OCI-LY1 (cell line): ENCODE data around the gene EIF3K.

Experiments used
- H2AFZ ChIP-seq: fragments of 200-600 bp; sonication (generic), shearing (Covaris generic); 2 replicates; pipeline ENCODE4 v1.6.0; 2014; ENCODE audit warnings: antibody characterized with exemption, mild to moderate bottlenecking, low read length
- H3F3A ChIP-seq: fragments of 200-600 bp; sonication (generic), shearing (Covaris generic); 2 replicates; pipeline ENCODE4 v1.6.0; 2014; ENCODE audit warnings: mild to moderate bottlenecking, antibody characterized with exemption, low read length, moderate library complexity; ENCODE audit not compliant: insufficient read depth
- H3K27ac ChIP-seq: fragments of 200-600 bp; sonication (generic); 2 replicates; pipeline ENCODE4 v1.5.1; 2014; ENCODE audit warnings: low read length, mixed run types, mild to moderate bottlenecking, low read depth; ENCODE audit not compliant: poor library complexity, severe bottlenecking
- H3K27me3 ChIP-seq: fragments of 200-600 bp; sonication (generic); 2 replicates; pipeline ENCODE4 v1.6.0; 2014; ENCODE audit warnings: antibody characterized with exemption, mild to moderate bottlenecking, low read length, moderate library complexity; ENCODE audit not compliant: insufficient read depth
- H3K36me3 ChIP-seq: fragments of 200-600 bp; sonication (generic); 2 replicates; pipeline ENCODE4 v1.6.1; 2014; ENCODE audit warnings: mild to moderate bottlenecking, antibody characterized with exemption, low read length, moderate library complexity, mixed read lengths; ENCODE audit not compliant: insufficient read depth
- H3K4me1 ChIP-seq: fragments of 200-600 bp; sonication (generic); 2 replicates; pipeline ENCODE4 v1.5.1; 2014; ENCODE audit warnings: mild to moderate bottlenecking, low read length, moderate library complexity; ENCODE audit not compliant: insufficient read depth, severe bottlenecking
- H3K4me2 ChIP-seq: fragments of 200-600 bp; sonication (generic), shearing (Covaris generic); 2 replicates; pipeline ENCODE4 v1.6.1; 2014; ENCODE audit warnings: low read length
- H3K4me3 ChIP-seq: fragments of 200-600 bp; sonication (generic); 2 replicates; pipeline ENCODE4 v1.5.1; 2014; ENCODE audit warnings: low read length, low read depth, mild to moderate bottlenecking, mixed read lengths; ENCODE audit not compliant: poor library complexity, severe bottlenecking
- H3K79me2 ChIP-seq: fragments of 200-600 bp; shearing (Covaris generic); 2 replicates; pipeline ENCODE4 v1.6.1; 2016; ENCODE audit warnings: mixed run types, low read length, mixed read lengths; ENCODE audit not compliant: insufficient read depth
- H3K9ac ChIP-seq: fragments of 200-600 bp; sonication (generic), shearing (Covaris generic); 2 replicates; pipeline ENCODE4 v1.6.1; 2014; ENCODE audit warnings: mild to moderate bottlenecking, low read length, mixed read lengths
- H3K9me2 ChIP-seq: fragments of 200-600 bp; sonication (generic), shearing (Covaris generic); 2 replicates; pipeline ENCODE4 v1.6.1; 2014; ENCODE audit warnings: low read depth, mild to moderate bottlenecking, low read length, mixed read lengths
- H3K9me3 ChIP-seq: fragments of 200-600 bp; shearing (Covaris generic); 2 replicates; pipeline ENCODE4 v1.6.1; 2014; ENCODE audit warnings: low read length, mixed read lengths
- H4K20me1 ChIP-seq: fragments of 200-600 bp; sonication (generic), shearing (Covaris generic); 2 replicates; pipeline ENCODE4 v1.6.0; 2016; ENCODE audit warnings: mild to moderate bottlenecking, low read length; ENCODE audit not compliant: insufficient read depth
- EZH2 ChIP-seq: fragments of 200-600 bp; sonication (generic), shearing (Covaris generic); IDR thresholded peaks from 2 replicates; pipeline ENCODE4 v1.8.0; 2017; ENCODE audit warnings: borderline replicate concordance, mixed run types, mild to moderate bottlenecking, antibody characterized with exemption, low read length, moderate library complexity, mixed read lengths
- TF ChIP-seq, protein P1 (sequence below): fragments of 200-600 bp; sonication (generic), shearing (Covaris generic); IDR thresholded peaks from 2 replicates; pipeline ENCODE4 v1.5.1; 2017; ENCODE audit warnings: mild to moderate bottlenecking, antibody characterized with exemption, low read length, moderate library complexity, mixed read lengths

EIF3K gene

DNA sequence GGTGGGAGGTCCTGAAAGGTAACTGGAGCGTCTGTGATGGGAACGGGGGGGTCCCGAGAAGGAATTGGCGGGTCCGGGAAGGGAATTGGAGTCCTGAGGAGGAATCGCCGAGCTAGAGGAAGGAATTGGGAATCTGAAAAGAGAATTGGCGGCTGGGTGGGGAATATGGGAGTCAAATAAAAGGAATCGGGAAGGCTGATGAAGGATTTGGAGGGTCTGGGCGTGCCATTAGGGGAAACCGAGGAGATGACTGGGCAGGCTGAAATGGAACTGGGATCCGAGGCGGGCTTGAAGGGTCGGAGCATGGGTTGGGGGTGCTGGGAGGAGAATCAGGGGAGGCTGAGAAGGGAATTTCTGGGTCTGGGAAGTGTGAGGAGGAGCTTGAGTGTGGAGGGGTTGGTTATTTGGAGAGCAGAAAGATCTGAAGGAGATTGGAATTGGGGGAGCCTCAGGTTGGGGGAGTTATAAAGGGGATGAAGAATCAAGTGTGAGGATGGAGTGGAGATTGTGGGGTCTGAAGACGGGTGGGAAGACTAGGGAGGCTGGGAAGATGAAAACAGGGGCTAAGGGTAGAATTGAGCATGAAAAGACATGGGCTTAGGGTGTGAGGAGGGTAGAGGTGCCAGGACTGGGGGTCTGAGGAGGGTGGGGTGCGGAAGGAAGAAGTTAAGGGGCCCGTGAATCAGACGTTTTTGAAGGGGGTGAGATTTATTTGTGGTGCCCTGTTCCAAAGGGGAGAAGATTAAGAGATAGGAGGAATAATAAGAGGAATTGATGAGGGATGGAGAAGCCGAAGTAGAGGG, 29.2 kb downstream of the EIF3K start:
- H3K4me3 ChIP-seq = peak overlapping the region; percentile 97
- H3K4me2 ChIP-seq = peak overlapping the region; percentile 97
- peaks cover 55% of the 10 kb centered on the region for H3K79me2 ChIP-seq
- H4K20me1 ChIP-seq = no peaks in the 10 kb centered on the region
- no peak for TF ChIP-seq EZH2
- TF ChIP-seq, protein P1, sequence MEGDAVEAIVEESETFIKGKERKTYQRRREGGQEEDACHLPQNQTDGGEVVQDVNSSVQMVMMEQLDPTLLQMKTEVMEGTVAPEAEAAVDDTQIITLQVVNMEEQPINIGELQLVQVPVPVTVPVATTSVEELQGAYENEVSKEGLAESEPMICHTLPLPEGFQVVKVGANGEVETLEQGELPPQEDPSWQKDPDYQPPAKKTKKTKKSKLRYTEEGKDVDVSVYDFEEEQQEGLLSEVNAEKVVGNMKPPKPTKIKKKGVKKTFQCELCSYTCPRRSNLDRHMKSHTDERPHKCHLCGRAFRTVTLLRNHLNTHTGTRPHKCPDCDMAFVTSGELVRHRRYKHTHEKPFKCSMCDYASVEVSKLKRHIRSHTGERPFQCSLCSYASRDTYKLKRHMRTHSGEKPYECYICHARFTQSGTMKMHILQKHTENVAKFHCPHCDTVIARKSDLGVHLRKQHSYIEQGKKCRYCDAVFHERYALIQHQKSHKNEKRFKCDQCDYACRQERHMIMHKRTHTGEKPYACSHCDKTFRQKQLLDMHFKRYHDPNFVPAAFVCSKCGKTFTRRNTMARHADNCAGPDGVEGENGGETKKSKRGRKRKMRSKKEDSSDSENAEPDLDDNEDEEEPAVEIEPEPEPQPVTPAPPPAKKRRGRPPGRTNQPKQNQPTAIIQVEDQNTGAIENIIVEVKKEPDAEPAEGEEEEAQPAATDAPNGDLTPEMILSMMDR = no peak
- no peaks in the 10 kb centered on the region for H3F3A ChIP-seq
- no peak overlapping the region for H2AFZ ChIP-seq
- H3K36me3 ChIP-seq = no peaks in the 10 kb centered on the region
- no peaks in the 10 kb centered on the region for H3K9me3 ChIP-seq
- H3K4me1 ChIP-seq = peaks cover 47% of the 10 kb centered on the region
- H3K9ac ChIP-seq = peak overlapping the region; percentile 96
- H3K27ac ChIP-seq = no peak overlapping the region
- no peaks in the 10 kb centered on the region for H3K9me2 ChIP-seq
- H3K27me3 ChIP-seq = no peaks in the 10 kb centered on the region

DNA sequence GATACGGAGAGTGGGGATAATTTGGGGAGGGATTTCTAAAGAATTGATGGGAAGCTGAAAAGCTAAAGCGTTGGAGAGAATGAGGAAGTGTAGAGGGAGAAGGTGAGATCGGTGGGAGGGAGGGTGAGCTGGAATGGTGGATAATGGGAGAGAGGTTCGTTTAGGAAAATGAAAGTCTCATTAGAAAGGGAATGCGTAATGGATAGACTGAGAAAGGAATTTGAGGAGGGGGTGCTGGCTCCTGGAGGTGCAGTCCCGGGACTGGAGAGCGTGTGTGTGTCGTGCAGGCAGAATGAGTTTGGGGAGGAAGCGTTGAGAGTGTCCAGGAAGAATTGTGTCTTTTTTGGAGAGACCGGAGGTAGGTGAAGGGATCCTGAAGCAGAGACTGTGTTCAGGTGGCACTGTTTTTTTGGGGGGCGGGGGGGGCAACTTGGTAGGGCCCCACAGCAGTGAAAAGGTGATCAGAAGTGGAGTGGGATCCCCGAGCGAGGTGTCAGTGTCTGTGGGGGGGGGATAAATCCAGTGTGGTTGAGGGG, 29.8 kb downstream of the EIF3K start:
- H3K27ac ChIP-seq = no peak overlapping the region
- peaks cover 61% of the 10 kb centered on the region for H3K79me2 ChIP-seq
- H3K4me2 ChIP-seq = peak overlapping the region; percentile 97
- no peak for TF ChIP-seq EZH2
- TF ChIP-seq, protein P1 = no peak
- H3K27me3 ChIP-seq = no peaks in the 10 kb centered on the region
- H3K9me3 ChIP-seq = no peaks in the 10 kb centered on the region
- H3K36me3 ChIP-seq = 0 out of 2 replicates have a peak, but pooled peaks cover 5% of the 10 kb centered on the region
- no peaks in the 10 kb centered on the region for H3K9me2 ChIP-seq
- H3K4me1 ChIP-seq = peaks cover 54% of the 10 kb centered on the region
- peak overlapping the region; percentile 96 for H3K9ac ChIP-seq
- H3K4me3 ChIP-seq = peak overlapping the region; percentile 97
- H2AFZ ChIP-seq = no peak overlapping the region
- no peaks in the 10 kb centered on the region for H4K20me1 ChIP-seq
- H3F3A ChIP-seq = no peaks in the 10 kb centered on the region

DNA sequence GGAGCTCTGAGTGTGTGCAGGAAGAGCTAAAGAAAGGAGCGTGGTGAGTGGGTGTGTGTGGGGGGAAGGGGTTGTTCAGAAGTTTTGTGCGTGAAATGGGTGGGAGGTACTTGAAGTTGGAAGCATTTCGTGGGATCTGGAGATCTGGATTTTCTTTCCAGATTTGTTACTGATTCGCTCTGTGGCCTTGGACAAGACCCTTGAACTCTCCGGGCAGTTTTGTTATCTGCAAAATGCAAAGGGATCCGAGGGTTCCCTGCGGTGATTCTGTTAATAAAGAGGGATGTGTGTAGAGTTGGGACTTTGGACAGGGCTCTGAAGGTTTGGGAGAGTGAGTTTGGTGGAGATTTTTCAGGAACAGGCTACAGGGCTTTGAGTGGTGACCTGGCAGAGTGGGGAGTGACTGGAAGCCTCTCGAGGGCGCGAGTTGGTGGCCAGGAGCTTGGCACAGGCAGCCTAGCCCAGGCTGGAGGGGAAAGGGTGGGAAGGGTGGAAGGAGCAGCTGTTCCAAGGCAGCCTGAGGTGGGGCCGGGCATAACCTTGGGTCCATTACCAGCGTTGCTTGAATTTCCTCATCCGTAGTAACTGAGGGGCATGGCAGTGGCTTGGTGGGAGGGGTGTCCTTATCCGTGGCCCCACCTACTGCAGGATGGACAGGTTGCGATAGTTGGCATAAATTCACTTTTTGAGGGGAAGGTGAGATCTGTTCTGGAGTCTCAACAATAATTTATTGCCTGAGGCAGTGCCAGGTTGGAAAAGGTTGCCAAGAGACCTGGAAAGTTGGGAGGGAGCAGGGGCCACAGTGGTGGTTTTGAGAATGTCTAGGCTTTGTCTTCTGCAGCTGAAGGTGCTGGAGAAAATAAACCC, 30.6 kb downstream of the EIF3K start:
- H3K27ac ChIP-seq = no peak overlapping the region

More for the DNA sequence above, 30.6 kb downstream of the EIF3K start:
- Histone ChIP-seq H3K9me2 (no peaks in the 10 kb centered on the region), H3K4me1 (peaks cover 59% of the 10 kb centered on the region), H3K4me2 (peak overlapping the region; percentile 97), H2AFZ (no peak overlapping the region), H3K36me3 (peaks cover 9% of the 10 kb centered on the region; the same call in 1 of the 2 replicates), H3K79me2 (peaks cover 68% of the 10 kb centered on the region), H3K9me3 (no peaks in the 10 kb centered on the region), H3F3A (no peaks in the 10 kb centered on the region), H3K27me3 (no peaks in the 10 kb centered on the region), H4K20me1 (no peaks in the 10 kb centered on the region), H3K9ac (peak overlapping the region; percentile 96; the same call in 1 of the 2 replicates), H3K4me3 (peak overlapping the region; percentile 97)
- no peak for TF ChIP-seq EZH2
- TF ChIP-seq, protein P1 = no peak
